K562 (cell line): ENCODE data around the gene CCNDBP1. TPM values are rescaled to one million over a fixed set of nuclear protein-coding genes. Genes with fewer than 3 reads are reported as not detected.
A peak's percentile ranks its signal among the peaks of the same experiment; 100 is the strongest.

Experiments used
- CHD4 ChIP-seq: fragments of 200-600 bp; sonication (generic); IDR thresholded peaks from 3 replicates; pipeline ENCODE4 v1.6.1; 2012; ENCODE audit warnings: low read depth, mild to moderate bottlenecking, mixed read lengths, low read length, inconsistent platforms; ENCODE audit not compliant: insufficient read depth, insufficient replicate concordance, poor library complexity, severe bottlenecking
- KHSRP ChIP-seq: fragments of 450-650 bp; IDR thresholded peaks from 2 replicates; pipeline ENCODE4 v1.6.1; 2017
- MYNN ChIP-seq, 2 experiments: sonication (generic); formaldehyde crosslinking in 1 of 2; IDR thresholded peaks; 2 replicates each; pipeline versions ENCODE4 v1.5.0 to v1.6.1; 2016 to 2020; ENCODE audit warnings: antibody characterized with exemption in 1 of 2, missing genetic modification reagents in 1 of 2
- NCOA2 ChIP-seq, 2 experiments: fragments of 450-650 bp; IDR thresholded peaks; 2 replicates each; pipeline ENCODE4 v1.6.1; 2018; ENCODE audit warnings: mild to moderate bottlenecking in 2 of 2, moderate library complexity in 1 of 2; ENCODE audit not compliant: partially characterized antibody in 2 of 2
- PHF21A ChIP-seq: fragments of 450-650 bp; IDR thresholded peaks from 2 replicates; pipeline ENCODE4 v1.6.1; 2017; ENCODE audit warnings: low read depth, borderline replicate concordance
- PYGO2 ChIP-seq: fragments of 450-650 bp; IDR thresholded peaks from 2 replicates; pipeline ENCODE4 v1.6.1; 2016; ENCODE audit warnings: mild to moderate bottlenecking, missing genetic modification characterization, moderate library complexity, missing compliant biosample characterization
- SMARCE1 ChIP-seq: fragments of 450-650 bp; IDR thresholded peaks from 2 replicates; pipeline ENCODE4 v1.7.1; 2016; ENCODE audit warnings: mild to moderate bottlenecking
- ZNF134 ChIP-seq: fragments of 250-450 bp; sonication (Bioruptor Pico); conservative IDR thresholded peaks from 2 replicates; pipeline ENCODE4 v1.4.0; 2020
- polyA plus RNA-seq, 8 experiments: library from polyadenylated mRNA; depleted of rRNA in 4 of 8; stranded (reverse) in 5 of 8; unstranded in 3 of 8; fragments of >200 nt; fragmentation: Nextera tagmentation in 2 of 8; fragmentation: Illumina TruSeq in 1 of 8; extraction: Ambion mirVana in 2 of 8; extraction: Trizol in 1 of 8; gene quantifications; 2 replicates each; pipeline versions ENCODE4 v1.2.1 to v1.2.3, GENCODE V29; 2011 to 2014; ENCODE audit warnings: inconsistent platforms in 1 of 8, missing spikeins in 1 of 8
- total RNA-seq, 7 experiments: library from RNA; depleted of rRNA in 6 of 7; stranded (reverse); fragments of >200 nt in 6 of 7; fragmentation: Illumina TruSeq in 2 of 7; extraction: Trizol in 2 of 7; gene quantifications; 2 replicates each; pipeline versions ENCODE4 v1.2.1 to v1.2.3, GENCODE V29; 2011 to 2021; ENCODE audit warnings: low replicate concordance in 1 of 7
- TF ChIP-seq, protein P1 (sequence below): fragments of 250-450 bp; sonication (Bioruptor Pico); IDR thresholded peaks from 2 replicates; pipeline ENCODE4 v1.5.0; 2021; ENCODE audit warnings: mild to moderate bottlenecking, borderline replicate concordance
- TF ChIP-seq, protein P2 (sequence below): fragments of 250-450 bp; sonication (Bioruptor Pico); IDR thresholded peaks from 2 replicates; pipeline ENCODE4 v1.4.0; 2020
- TF ChIP-seq, protein P3 (sequence below): IDR thresholded peaks from 2 replicates; pipeline ENCODE4 v1.6.1; 2011; ENCODE audit warnings: borderline replicate concordance, low read depth, mild to moderate bottlenecking, moderate library complexity, low read length; ENCODE audit not compliant: insufficient read depth, poor library complexity, severe bottlenecking
- TF ChIP-seq, protein P4 (sequence below), 2 experiments: fragments of 450-650 bp in 1 of 2; IDR thresholded peaks; 2 replicates each; pipeline ENCODE4 v1.6.1; 2011 to 2017; ENCODE audit warnings: low read depth in 2 of 2, antibody characterized with exemption in 1 of 2, borderline replicate concordance in 1 of 2, low read length in 1 of 2, mild to moderate bottlenecking in 1 of 2, mixed read lengths in 1 of 2; ENCODE audit not compliant: control insufficient read depth in 1 of 2

CCNDBP1 gene
- total and polyA plus RNA-seq, 9 of the 15 experiments (the other 6 are each of a cell fraction or from before 2014, with no cell fraction given), result 37.0 to 111 (median 55.5) TPM

DNA sequence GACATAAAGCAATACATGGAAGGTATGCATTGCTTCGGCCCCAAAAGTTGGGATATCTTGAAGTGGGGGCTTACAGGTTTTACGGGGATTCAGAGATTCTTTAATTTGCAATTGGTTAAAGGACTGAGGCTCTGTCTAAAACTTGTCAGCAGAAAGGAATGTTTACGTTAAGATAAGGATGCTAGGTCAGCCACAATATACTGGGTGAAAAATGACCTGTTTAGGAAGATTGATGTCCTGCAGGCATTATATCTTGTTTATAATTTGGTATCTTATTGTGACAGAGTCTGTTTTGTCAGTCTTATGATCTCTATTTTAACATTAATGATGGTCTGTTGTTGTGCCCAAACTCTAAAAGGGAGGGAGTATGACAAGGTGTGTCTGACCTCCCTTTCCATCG, 15.3 kb upstream of the CCNDBP1 start (continued):
- TF ChIP-seq, protein P1, sequence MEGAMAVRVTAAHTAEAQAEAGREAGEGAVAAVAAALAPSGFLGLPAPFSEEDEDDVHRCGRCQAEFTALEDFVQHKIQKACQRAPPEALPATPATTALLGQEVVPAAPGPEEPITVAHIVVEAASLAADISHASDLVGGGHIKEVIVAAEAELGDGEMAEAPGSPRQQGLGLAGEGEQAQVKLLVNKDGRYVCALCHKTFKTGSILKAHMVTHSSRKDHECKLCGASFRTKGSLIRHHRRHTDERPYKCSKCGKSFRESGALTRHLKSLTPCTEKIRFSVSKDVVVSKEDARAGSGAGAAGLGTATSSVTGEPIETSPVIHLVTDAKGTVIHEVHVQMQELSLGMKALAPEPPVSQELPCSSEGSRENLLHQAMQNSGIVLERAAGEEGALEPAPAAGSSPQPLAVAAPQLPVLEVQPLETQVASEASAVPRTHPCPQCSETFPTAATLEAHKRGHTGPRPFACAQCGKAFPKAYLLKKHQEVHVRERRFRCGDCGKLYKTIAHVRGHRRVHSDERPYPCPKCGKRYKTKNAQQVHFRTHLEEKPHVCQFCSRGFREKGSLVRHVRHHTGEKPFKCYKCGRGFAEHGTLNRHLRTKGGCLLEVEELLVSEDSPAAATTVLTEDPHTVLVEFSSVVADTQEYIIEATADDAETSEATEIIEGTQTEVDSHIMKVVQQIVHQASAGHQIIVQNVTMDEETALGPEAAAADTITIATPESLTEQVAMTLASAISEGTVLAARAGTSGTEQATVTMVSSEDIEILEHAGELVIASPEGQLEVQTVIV (CRISPR knock-in tag), result no peak
- TF ChIP-seq SMARCE1 (peak; percentile 75; the same call in 1 of the 2 replicates), ZNF134 (CRISPR knock-in tag) (no peak), NCOA2 (IDR thresholded peaks at IDR 0.05; ENCODE audit: partially characterized antibody in 2 of 2) (peak in 1 of 2 experiments; percentile 27), CHD4 (no peak), PHF21A (no peak), MYNN (IDR thresholded peaks at IDR 0.05) (no peak), MYNN (CRISPR knock-in tag; IDR thresholded peaks at IDR 0.05) (no peak), PYGO2 (tag) (no peak), KHSRP (no peak)
- TF ChIP-seq, protein P2, sequence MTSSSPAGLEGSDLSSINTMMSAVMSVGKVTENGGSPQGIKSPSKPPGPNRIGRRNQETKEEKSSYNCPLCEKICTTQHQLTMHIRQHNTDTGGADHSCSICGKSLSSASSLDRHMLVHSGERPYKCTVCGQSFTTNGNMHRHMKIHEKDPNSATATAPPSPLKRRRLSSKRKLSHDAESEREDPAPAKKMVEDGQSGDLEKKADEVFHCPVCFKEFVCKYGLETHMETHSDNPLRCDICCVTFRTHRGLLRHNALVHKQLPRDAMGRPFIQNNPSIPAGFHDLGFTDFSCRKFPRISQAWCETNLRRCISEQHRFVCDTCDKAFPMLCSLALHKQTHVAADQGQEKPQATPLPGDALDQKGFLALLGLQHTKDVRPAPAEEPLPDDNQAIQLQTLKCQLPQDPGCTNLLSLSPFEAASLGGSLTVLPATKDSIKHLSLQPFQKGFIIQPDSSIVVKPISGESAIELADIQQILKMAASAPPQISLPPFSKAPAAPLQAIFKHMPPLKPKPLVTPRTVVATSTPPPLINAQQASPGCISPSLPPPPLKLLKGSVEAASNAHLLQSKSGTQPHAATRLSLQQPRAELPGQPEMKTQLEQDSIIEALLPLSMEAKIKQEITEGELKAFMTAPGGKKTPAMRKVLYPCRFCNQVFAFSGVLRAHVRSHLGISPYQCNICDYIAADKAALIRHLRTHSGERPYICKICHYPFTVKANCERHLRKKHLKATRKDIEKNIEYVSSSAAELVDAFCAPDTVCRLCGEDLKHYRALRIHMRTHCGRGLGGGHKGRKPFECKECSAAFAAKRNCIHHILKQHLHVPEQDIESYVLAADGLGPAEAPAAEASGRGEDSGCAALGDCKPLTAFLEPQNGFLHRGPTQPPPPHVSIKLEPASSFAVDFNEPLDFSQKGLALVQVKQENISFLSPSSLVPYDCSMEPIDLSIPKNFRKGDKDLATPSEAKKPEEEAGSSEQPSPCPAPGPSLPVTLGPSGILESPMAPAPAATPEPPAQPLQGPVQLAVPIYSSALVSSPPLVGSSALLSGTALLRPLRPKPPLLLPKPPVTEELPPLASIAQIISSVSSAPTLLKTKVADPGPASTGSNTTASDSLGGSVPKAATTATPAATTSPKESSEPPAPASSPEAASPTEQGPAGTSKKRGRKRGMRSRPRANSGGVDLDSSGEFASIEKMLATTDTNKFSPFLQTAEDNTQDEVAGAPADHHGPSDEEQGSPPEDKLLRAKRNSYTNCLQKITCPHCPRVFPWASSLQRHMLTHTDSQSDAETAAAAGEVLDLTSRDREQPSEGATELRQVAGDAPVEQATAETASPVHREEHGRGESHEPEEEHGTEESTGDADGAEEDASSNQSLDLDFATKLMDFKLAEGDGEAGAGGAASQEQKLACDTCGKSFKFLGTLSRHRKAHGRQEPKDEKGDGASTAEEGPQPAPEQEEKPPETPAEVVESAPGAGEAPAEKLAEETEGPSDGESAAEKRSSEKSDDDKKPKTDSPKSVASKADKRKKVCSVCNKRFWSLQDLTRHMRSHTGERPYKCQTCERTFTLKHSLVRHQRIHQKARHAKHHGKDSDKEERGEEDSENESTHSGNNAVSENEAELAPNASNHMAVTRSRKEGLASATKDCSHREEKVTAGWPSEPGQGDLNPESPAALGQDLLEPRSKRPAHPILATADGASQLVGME, result no peak
- TF ChIP-seq, protein P3, sequence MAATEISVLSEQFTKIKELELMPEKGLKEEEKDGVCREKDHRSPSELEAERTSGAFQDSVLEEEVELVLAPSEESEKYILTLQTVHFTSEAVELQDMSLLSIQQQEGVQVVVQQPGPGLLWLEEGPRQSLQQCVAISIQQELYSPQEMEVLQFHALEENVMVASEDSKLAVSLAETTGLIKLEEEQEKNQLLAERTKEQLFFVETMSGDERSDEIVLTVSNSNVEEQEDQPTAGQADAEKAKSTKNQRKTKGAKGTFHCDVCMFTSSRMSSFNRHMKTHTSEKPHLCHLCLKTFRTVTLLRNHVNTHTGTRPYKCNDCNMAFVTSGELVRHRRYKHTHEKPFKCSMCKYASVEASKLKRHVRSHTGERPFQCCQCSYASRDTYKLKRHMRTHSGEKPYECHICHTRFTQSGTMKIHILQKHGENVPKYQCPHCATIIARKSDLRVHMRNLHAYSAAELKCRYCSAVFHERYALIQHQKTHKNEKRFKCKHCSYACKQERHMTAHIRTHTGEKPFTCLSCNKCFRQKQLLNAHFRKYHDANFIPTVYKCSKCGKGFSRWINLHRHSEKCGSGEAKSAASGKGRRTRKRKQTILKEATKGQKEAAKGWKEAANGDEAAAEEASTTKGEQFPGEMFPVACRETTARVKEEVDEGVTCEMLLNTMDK, result no peak
- TF ChIP-seq, protein P4, sequence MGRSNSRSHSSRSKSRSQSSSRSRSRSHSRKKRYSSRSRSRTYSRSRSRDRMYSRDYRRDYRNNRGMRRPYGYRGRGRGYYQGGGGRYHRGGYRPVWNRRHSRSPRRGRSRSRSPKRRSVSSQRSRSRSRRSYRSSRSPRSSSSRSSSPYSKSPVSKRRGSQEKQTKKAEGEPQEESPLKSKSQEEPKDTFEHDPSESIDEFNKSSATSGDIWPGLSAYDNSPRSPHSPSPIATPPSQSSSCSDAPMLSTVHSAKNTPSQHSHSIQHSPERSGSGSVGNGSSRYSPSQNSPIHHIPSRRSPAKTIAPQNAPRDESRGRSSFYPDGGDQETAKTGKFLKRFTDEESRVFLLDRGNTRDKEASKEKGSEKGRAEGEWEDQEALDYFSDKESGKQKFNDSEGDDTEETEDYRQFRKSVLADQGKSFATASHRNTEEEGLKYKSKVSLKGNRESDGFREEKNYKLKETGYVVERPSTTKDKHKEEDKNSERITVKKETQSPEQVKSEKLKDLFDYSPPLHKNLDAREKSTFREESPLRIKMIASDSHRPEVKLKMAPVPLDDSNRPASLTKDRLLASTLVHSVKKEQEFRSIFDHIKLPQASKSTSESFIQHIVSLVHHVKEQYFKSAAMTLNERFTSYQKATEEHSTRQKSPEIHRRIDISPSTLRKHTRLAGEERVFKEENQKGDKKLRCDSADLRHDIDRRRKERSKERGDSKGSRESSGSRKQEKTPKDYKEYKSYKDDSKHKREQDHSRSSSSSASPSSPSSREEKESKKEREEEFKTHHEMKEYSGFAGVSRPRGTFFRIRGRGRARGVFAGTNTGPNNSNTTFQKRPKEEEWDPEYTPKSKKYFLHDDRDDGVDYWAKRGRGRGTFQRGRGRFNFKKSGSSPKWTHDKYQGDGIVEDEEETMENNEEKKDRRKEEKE (IDR thresholded peaks at IDR 0.05; ENCODE audit: borderline replicate concordance in 1 of 2, control insufficient read depth in 1 of 2, low read depth in 2 of 2, low read length in 1 of 2), result no peak
